Kidney capillary endothelial cell (primary cell): Measurements from ENCODE around the gene ARPP21.
"Not testable (repeated sequence)": the region's sequence is repeated elsewhere in the genome, so short reads cannot be mapped to it uniquely, and the experiment has no call there.

Source experiments
- DNase-seq: peaks from one replicate; pipeline ENCODE4 v3.0.0-alpha.2; 2018; ENCODE audit warnings: low spot score

Gene ARPP21

GRCh38 chr3:35781558-35781957 lies 142.2 kb downstream of the ARPP21 start:
- DNase-seq, result no peak

- no peak for DNase-seq
Measured at GRCh38 chr3:35782355-35782754, 143.0 kb downstream of the ARPP21 start.

GRCh38 chr3:35784169-35784568 lies 144.8 kb downstream of the ARPP21 start:
- DNase-seq, result no peak

- DNase-seq, result no peak
Measured at GRCh38 chr3:35785234-35785888, 146.0 kb downstream of the ARPP21 start.

GRCh38 chr3:35787936-35788335 lies 148.6 kb downstream of the ARPP21 start:
- no peak for DNase-seq

- no peak for DNase-seq
Measured at GRCh38 chr3:35789042-35789831, 149.9 kb downstream of the ARPP21 start.

- DNase-seq, result no peak
Measured at GRCh38 chr3:35790764-35791163, 151.4 kb downstream of the ARPP21 start.

- no peak for DNase-seq
Measured at GRCh38 chr3:35793667-35794066, 154.3 kb downstream of the ARPP21 start.

- no peak for DNase-seq
Measured at GRCh38 chr3:35800960-35801459, 161.7 kb downstream of the ARPP21 start.

- DNase-seq, result no peak
Measured at GRCh38 chr3:35814531-35814930, 175.2 kb downstream of the ARPP21 start.

- DNase-seq, result not testable (repeated sequence)
Measured at GRCh38 chr3:35815796-35816195, 176.5 kb downstream of the ARPP21 start.

GRCh38 chr3:35817216-35817615 lies 177.9 kb downstream of the ARPP21 start:
- no peak for DNase-seq

- no peak for DNase-seq
Measured at GRCh38 chr3:35832140-35832571, 192.8 kb downstream of the ARPP21 start.
